SK-N-SH treated with all-trans-retinoic acid at 6 μM for 48 hours (cell line): ENCODE measurements around the gene PID1.

ENCODE experiments used
- ATAC-seq: fragments of 200-7000 bp; cut with Tn5 transposase; 3 replicates; pipeline ENCODE4 v1.9.1; 2020; ENCODE audit warnings: mild to moderate bottlenecking, moderate library complexity
- ARNTL ChIP-seq: fragments of 450-650 bp; formaldehyde crosslinking; IDR thresholded peaks from 2 replicates; pipeline ENCODE4 v1.5.0; 2020; ENCODE audit warnings: low read depth, mild to moderate bottlenecking, moderate library complexity, borderline replicate concordance
- BACH2 ChIP-seq: fragments of 250-450 bp; sonication (Bioruptor Pico); IDR thresholded peaks from 2 replicates; pipeline ENCODE4 v1.9.0; 2021; ENCODE audit warnings: mild to moderate bottlenecking, borderline replicate concordance
- CSDC2 ChIP-seq: fragments of 250-450 bp; sonication (Bioruptor Pico); IDR thresholded peaks from 2 replicates; pipeline ENCODE4 v1.5.0; 2020; ENCODE audit warnings: mild to moderate bottlenecking, moderate library complexity
- ESRRG ChIP-seq: fragments of 250-450 bp; sonication (Bioruptor Pico); IDR thresholded peaks from 2 replicates; pipeline ENCODE4 v1.6.1; 2021; ENCODE audit warnings: mild to moderate bottlenecking
- ISL1 ChIP-seq: fragments of 250-450 bp; sonication (Bioruptor Pico); IDR thresholded peaks from 2 replicates; pipeline ENCODE4 v2.1.2; 2022; ENCODE audit warnings: mild to moderate bottlenecking, moderate library complexity
- PPARA ChIP-seq: fragments of 250-450 bp; sonication (Bioruptor Pico); IDR thresholded peaks from 2 replicates; pipeline ENCODE4 v1.5.0; 2020; ENCODE audit warnings: mild to moderate bottlenecking, borderline replicate concordance
- TCF4 ChIP-seq: fragments of 250-450 bp; sonication (Bioruptor Pico); IDR thresholded peaks from 2 replicates; pipeline ENCODE4 v1.8.0; 2021; ENCODE audit warnings: mild to moderate bottlenecking, moderate library complexity, borderline replicate concordance
- TOX ChIP-seq: fragments of 250-450 bp; sonication (Bioruptor Pico); IDR thresholded peaks from 2 replicates; pipeline ENCODE4 v1.8.0; 2021; ENCODE audit warnings: mild to moderate bottlenecking, moderate library complexity, borderline replicate concordance
- ZFP30 ChIP-seq: fragments of 450-650 bp; formaldehyde crosslinking; IDR thresholded peaks from 2 replicates; pipeline ENCODE4 v1.5.0; 2022; ENCODE audit warnings: mild to moderate bottlenecking, moderate library complexity
- ZNF565 ChIP-seq: fragments of 450-650 bp; formaldehyde crosslinking; conservative IDR thresholded peaks from 2 replicates; pipeline ENCODE4 v1.5.0; 2020; ENCODE audit warnings: low read depth, mild to moderate bottlenecking, moderate library complexity
- ZNF70 ChIP-seq: fragments of 450-650 bp; formaldehyde crosslinking; IDR thresholded peaks from 2 replicates; pipeline ENCODE4 v1.5.0; 2020; ENCODE audit warnings: mild to moderate bottlenecking, moderate library complexity
- ZNF8 ChIP-seq: fragments of 450-650 bp; formaldehyde crosslinking; IDR thresholded peaks from 2 replicates; pipeline ENCODE4 v1.5.0; 2020; ENCODE audit warnings: mild to moderate bottlenecking, moderate library complexity
- TF ChIP-seq, protein P1 (sequence below): fragments of 250-450 bp; sonication (Bioruptor Pico); IDR thresholded peaks from 2 replicates; pipeline ENCODE4 v1.8.0; 2021; ENCODE audit warnings: low read depth, mild to moderate bottlenecking, moderate library complexity, borderline replicate concordance
- TF ChIP-seq, protein P2 (sequence below): fragments of 250-450 bp; sonication (Bioruptor Pico); IDR thresholded peaks from 2 replicates; pipeline ENCODE4 v1.8.0; 2020; ENCODE audit warnings: mild to moderate bottlenecking, moderate library complexity, borderline replicate concordance
- TF ChIP-seq, protein P3 (sequence below): fragments of 250-450 bp; sonication (Bioruptor Pico); IDR thresholded peaks from 2 replicates; pipeline ENCODE4 v1.5.1; 2021; ENCODE audit warnings: mild to moderate bottlenecking, moderate library complexity

The PID1 gene

DNA sequence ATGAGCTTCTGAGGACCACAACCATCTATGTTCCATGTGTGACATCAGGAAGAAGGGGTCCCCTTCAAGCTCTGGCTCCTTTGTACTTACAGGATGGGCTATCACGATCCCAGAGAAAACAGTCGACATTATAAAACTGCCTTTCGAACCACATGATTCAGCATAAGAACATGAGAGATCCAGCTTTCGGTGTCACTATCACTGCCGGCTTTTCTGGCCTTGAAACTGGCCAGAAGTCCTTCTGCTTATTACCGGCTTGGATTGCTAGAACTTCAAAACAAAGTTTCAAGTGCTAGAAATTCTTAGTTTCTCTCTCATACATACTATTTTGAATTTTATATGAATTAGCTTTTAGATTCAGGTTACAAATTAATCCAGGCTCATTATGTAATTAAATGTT lies 138.9 kb downstream of the PID1 start (continued):
- TF ChIP-seq BACH2 (CRISPR knock-in tag) (no peak), PPARA (no peak), ZNF565 (no peak), TOX (no peak), ESRRG (no peak), ZFP30 (CRISPR knock-in tag) (no peak), CSDC2 (CRISPR knock-in tag) (no peak)
- TF ChIP-seq, protein P1, sequence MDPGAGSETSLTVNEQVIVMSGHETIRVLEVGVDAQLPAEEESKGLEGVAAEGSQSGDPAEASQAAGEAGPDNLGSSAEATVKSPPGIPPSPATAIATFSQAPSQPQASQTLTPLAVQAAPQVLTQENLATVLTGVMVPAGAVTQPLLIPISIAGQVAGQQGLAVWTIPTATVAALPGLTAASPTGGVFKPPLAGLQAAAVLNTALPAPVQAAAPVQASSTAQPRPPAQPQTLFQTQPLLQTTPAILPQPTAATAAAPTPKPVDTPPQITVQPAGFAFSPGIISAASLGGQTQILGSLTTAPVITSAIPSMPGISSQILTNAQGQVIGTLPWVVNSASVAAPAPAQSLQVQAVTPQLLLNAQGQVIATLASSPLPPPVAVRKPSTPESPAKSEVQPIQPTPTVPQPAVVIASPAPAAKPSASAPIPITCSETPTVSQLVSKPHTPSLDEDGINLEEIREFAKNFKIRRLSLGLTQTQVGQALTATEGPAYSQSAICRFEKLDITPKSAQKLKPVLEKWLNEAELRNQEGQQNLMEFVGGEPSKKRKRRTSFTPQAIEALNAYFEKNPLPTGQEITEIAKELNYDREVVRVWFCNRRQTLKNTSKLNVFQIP (CRISPR knock-in tag) = no peak
- TF ChIP-seq, protein P2, sequence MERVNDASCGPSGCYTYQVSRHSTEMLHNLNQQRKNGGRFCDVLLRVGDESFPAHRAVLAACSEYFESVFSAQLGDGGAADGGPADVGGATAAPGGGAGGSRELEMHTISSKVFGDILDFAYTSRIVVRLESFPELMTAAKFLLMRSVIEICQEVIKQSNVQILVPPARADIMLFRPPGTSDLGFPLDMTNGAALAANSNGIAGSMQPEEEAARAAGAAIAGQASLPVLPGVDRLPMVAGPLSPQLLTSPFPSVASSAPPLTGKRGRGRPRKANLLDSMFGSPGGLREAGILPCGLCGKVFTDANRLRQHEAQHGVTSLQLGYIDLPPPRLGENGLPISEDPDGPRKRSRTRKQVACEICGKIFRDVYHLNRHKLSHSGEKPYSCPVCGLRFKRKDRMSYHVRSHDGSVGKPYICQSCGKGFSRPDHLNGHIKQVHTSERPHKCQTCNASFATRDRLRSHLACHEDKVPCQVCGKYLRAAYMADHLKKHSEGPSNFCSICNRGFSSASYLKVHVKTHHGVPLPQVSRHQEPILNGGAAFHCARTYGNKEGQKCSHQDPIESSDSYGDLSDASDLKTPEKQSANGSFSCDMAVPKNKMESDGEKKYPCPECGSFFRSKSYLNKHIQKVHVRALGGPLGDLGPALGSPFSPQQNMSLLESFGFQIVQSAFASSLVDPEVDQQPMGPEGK (CRISPR knock-in tag) = no peak

DNA sequence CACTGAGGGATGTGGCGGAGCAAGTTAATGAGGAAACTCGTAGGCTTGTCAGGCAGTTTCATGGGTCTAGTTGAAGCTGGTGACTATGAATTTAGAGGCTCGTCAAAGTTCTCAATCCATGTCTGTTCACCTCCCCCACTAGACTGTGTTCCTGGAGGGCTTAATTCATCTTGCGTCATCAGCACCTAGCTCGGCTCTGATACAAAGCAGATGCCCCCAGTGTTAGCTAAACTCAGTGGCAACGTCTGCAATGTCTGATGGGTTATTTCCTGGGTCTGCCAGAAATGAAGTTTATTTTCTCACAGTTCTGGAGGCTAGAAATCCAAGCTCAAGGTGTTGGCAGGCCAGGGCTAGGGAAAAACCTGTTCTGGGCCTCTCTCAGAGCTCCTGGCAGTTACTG lies 140.6 kb downstream of the PID1 start:
- TF ChIP-seq, protein P3, sequence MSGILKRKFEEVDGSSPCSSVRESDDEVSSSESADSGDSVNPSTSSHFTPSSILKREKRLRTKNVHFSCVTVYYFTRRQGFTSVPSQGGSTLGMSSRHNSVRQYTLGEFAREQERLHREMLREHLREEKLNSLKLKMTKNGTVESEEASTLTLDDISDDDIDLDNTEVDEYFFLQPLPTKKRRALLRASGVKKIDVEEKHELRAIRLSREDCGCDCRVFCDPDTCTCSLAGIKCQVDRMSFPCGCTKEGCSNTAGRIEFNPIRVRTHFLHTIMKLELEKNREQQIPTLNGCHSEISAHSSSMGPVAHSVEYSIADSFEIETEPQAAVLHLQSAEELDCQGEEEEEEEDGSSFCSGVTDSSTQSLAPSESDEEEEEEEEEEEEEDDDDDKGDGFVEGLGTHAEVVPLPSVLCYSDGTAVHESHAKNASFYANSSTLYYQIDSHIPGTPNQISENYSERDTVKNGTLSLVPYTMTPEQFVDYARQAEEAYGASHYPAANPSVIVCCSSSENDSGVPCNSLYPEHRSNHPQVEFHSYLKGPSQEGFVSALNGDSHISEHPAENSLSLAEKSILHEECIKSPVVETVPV (CRISPR knock-in tag) = no peak
- TF ChIP-seq CSDC2 (CRISPR knock-in tag) = no peak
- peak; percentile 30; the same call in 1 of the 2 replicates for TF ChIP-seq ISL1 (CRISPR knock-in tag)
- no peak for ATAC-seq

DNA sequence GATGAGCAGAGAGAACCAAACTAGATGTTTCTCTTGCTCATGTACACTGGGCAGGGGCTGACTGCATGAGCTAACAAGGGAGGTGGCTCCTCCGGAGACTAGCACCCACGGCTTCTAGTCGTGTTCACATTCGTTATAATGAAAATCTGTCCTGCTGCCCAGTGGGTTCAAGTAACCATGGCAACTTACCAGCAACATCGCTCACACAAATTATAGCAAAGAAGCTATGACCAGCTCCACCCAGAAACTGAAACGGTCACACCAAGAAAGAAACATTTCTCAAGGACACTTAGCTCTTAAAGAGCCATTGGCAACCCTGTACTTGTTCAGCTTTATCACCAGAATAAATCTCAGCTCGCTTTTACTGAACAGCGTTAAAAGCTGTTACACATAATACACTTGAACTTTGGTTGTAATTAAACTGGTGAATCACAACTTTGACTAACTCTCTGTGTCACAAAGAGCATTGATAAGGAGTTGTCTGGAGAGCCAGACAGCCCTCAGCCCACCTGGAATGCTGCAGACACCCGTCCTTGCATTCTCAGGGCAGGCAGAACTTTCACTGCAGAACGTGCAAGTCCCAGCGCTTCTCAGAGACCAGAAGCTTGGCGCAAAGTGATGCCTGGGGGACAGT lies 141.2 kb downstream of the PID1 start:
- ATAC-seq = no peak
- TF ChIP-seq ESRRG = no peak
- no peak for TF ChIP-seq ZNF70 (CRISPR knock-in tag)
- peak; percentile 66; the same call in 1 of the 2 replicates for TF ChIP-seq ISL1 (CRISPR knock-in tag)
- TF ChIP-seq CSDC2 (CRISPR knock-in tag) = no peak
- TF ChIP-seq, protein P2 (CRISPR knock-in tag) = no peak
- TF ChIP-seq ZNF8 = no peak
- TF ChIP-seq TCF4 (CRISPR knock-in tag) = no peak
- no peak for TF ChIP-seq ARNTL (CRISPR knock-in tag)

DNA sequence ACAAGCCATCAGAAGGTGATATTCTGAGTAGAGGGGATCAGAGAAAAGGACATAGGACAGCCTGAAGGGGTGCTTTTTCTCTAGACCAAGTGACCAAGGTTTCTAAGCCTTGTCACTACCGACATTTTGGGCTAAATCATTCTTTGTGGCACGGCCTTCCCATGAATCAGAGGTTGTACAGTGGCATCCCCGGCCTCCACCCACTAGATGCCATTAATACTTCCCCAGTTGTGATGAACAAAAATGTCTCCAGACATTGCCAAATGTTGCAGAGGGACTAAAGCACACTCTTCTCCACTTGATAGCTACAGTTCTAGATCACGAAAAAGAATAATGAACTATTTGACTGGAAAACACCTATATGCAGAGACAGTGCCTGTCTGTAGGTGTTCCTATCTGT lies 143.6 kb downstream of the PID1 start:
- ATAC-seq = no peak
- TF ChIP-seq, protein P1 (CRISPR knock-in tag) = no peak
- TF ChIP-seq BACH2 (CRISPR knock-in tag) (no peak), ZNF70 (CRISPR knock-in tag) (no peak), TOX (no peak), ESRRG (no peak), TCF4 (CRISPR knock-in tag) (no peak), ZFP30 (CRISPR knock-in tag) (no peak), ISL1 (CRISPR knock-in tag) (no peak)
- TF ChIP-seq, protein P3 (CRISPR knock-in tag) = no peak
